PFSK-1 (cell line): Measurements from ENCODE around the gene TOM1L2.

Experiments
- FOXP2 ChIP-seq: optimal IDR thresholded peaks from 2 replicates; pipeline ENCODE3; 2011; ENCODE audit warnings: borderline replicate concordance, control low read depth, inconsistent platforms; ENCODE audit not compliant: insufficient read depth; ENCODE audit errors: extremely low read length, extremely low read depth
- POLR2AphosphoS5 ChIP-seq: IDR thresholded peaks from 2 replicates; pipeline ENCODE4 v1.6.1; 2012; ENCODE audit warnings: low read depth, mild to moderate bottlenecking, control low read depth, low read length, moderate library complexity
- REST ChIP-seq, 2 experiments: IDR thresholded peaks; 2 replicates each; pipeline versions ENCODE4 v1.6.1 to v1.8.0; 2011 to 2012; ENCODE audit warnings: low read depth in 2 of 2, low read length in 2 of 2, control low read depth in 1 of 2, inconsistent platforms in 1 of 2, mild to moderate bottlenecking in 1 of 2, moderate library complexity in 1 of 2; ENCODE audit not compliant: insufficient read depth in 1 of 2
- SIN3A ChIP-seq: IDR thresholded peaks from 2 replicates; pipeline ENCODE4 v1.6.1; 2012; ENCODE audit warnings: mild to moderate bottlenecking, low read length, moderate library complexity, borderline replicate concordance; ENCODE audit not compliant: insufficient read depth
- TAF1 ChIP-seq: IDR thresholded peaks from 2 replicates; pipeline ENCODE4 v1.6.1; 2012; ENCODE audit warnings: low read length, control low read depth, borderline replicate concordance; ENCODE audit not compliant: insufficient read depth

- TF ChIP-seq REST (IDR thresholded peaks at IDR 0.05; ENCODE audit: insufficient read depth in 1 of 2, low read depth in 2 of 2, low read length in 2 of 2): no peak
- no peak for TF ChIP-seq SIN3A
- no peak for TF ChIP-seq POLR2AphosphoS5
- TF ChIP-seq TAF1: no peak
- no peak for TF ChIP-seq FOXP2
Observed at GRCh38 chr17:17851103-17852002, 120.8 kb downstream of the TOM1L2 start.
